ENCODE measurements around the gene COL4A6. TPM values are rescaled to one million over a fixed set of nuclear protein-coding genes. Genes with fewer than 3 reads are reported as not detected.

The COL4A6 gene
- total RNA-seq, 1 experiment from 2014 or later: 2.4 TPM

DNA sequence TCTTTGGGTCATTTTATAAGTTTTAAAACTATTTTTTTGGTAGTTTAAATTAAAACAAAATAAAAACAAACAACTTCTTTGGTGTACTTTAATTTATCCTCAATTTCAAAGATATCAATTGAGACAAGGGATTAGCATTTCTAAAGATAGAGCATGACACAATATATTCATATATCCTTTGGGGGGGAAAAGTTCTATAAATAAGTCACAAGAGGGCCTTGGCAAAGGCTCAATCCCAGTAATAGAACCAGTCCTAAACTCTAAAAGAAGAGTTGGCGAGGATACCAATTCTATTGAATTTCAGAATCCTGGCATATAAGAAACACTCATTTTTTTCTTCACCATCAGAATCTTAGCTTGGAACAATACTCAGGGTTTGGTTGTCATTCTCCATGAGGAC lies 89.7 kb downstream of the COL4A6 start:
- no peaks in the 10 kb centered on the region for H3K9me3 ChIP-seq (ENCODE audit: control insufficient read depth in 1 of 2, insufficient read depth in 1 of 2, low read depth in 1 of 2, low read length in 2 of 2)
- no peak for DNase-seq (ENCODE audit: low read depth, low spot score)
- H3K79me2 ChIP-seq (ENCODE audit: insufficient read depth, low read length): no peaks in the 10 kb centered on the region
- TF ChIP-seq TCF7L2 (IDR thresholded peaks at IDR 0.05; ENCODE audit: borderline replicate concordance, extremely low read depth, insufficient read depth, insufficient read length) (no peak), SIN3A (IDR thresholded peaks at IDR 0.05; ENCODE audit: low read depth) (no peak), CBX3 (IDR thresholded peaks at IDR 0.05; ENCODE audit: low read depth) (no peak), JUND (IDR thresholded peaks at IDR 0.05) (no peak), POLR2A (IDR thresholded peaks at IDR 0.05; ENCODE audit: borderline replicate concordance, extremely low read depth, insufficient read depth, insufficient read length) (no peak), ELF1 (IDR thresholded peaks at IDR 0.05; ENCODE audit: borderline replicate concordance, low read depth) (no peak)
- TF ChIP-seq, protein P1, sequence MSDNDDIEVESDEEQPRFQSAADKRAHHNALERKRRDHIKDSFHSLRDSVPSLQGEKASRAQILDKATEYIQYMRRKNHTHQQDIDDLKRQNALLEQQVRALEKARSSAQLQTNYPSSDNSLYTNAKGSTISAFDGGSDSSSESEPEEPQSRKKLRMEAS (IDR thresholded peaks at IDR 0.05): no peak
- TF ChIP-seq, protein P2, sequence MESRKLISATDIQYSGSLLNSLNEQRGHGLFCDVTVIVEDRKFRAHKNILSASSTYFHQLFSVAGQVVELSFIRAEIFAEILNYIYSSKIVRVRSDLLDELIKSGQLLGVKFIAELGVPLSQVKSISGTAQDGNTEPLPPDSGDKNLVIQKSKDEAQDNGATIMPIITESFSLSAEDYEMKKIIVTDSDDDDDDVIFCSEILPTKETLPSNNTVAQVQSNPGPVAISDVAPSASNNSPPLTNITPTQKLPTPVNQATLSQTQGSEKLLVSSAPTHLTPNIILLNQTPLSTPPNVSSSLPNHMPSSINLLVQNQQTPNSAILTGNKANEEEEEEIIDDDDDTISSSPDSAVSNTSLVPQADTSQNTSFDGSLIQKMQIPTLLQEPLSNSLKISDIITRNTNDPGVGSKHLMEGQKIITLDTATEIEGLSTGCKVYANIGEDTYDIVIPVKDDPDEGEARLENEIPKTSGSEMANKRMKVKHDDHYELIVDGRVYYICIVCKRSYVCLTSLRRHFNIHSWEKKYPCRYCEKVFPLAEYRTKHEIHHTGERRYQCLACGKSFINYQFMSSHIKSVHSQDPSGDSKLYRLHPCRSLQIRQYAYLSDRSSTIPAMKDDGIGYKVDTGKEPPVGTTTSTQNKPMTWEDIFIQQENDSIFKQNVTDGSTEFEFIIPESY (IDR thresholded peaks at IDR 0.05; ENCODE audit: extremely low read depth, insufficient replicate concordance, low read length): no peak
- no peaks in the 10 kb centered on the region for H4K20me1 ChIP-seq (ENCODE audit: insufficient read depth)
- POLR2A ChIA-PET: no interaction called here
- no peaks in the 10 kb centered on the region for H3K9me2 ChIP-seq (ENCODE audit: insufficient read depth)
- RAD21 ChIA-PET (ENCODE audit: low non-redundant PET in 1 of 2, low total read pairs in 2 of 2, uncharacterized antibody in 2 of 2, unreplicated experiment in 2 of 2): no interaction called here
- no peak overlapping the region for H3K4me3 ChIP-seq (replicated peaks in 1 of 2; ENCODE audit: low read depth in 1 of 2, low read length in 2 of 2)
- intact Hi-C loops (cut with micrococcal nuclease): no loop called here
- H3K4me2 ChIP-seq (ENCODE audit: low read length): no peak overlapping the region
- ATAC-seq: no peak
- no TSS peak for BruUV-seq (replicated peaks)
- H3K27ac ChIP-seq (ENCODE audit: low read depth, low read length): no peak overlapping the region
- H3K27me3 ChIP-seq (ENCODE audit: insufficient read depth, low read length): no peaks in the 10 kb centered on the region
- H3K36me3 ChIP-seq (ENCODE audit: control insufficient read depth in 1 of 2, insufficient read depth in 2 of 2, low read length in 2 of 2): no peaks in the 10 kb centered on the region
- H3K4me1 ChIP-seq (ENCODE audit: control insufficient read depth in 1 of 2, insufficient read depth in 2 of 2, low read length in 2 of 2): no peaks in the 10 kb centered on the region
- H2AFZ ChIP-seq (ENCODE audit: low read depth, low read length, poor library complexity, severe bottlenecking): no peak overlapping the region
- H3K9ac ChIP-seq (ENCODE audit: low read length): no peak overlapping the region
- CTCF ChIA-PET: no interaction called here

DNA sequence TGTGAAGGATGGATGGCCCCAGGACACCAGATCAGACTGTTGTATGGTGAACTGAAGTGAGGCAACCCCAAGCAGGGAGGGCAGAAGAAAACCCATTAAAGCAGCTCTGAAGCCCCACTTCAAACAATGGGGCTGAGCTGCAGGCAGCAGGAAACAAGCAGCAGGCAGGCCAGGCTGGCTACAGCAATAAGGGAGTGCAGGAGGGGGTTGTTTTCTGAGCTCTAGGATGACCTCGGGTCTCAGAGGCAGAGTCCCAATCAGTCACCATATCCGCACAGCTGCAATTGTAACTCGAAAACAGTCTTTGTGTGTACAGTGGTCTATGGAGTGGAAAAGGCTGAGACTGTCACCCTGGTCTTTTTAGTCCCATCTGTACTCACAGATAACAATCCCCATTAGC lies 90.4 kb downstream of the COL4A6 start:
- Histone ChIP-seq H3K4me2 (ENCODE audit: low read length) (no peak overlapping the region), H3K4me3 (replicated peaks in 1 of 2; ENCODE audit: low read depth in 1 of 2, low read length in 2 of 2) (no peak overlapping the region), H3K9me3 (ENCODE audit: control insufficient read depth in 1 of 2, insufficient read depth in 1 of 2, low read depth in 1 of 2, low read length in 2 of 2) (no peaks in the 10 kb centered on the region), H2AFZ (ENCODE audit: low read depth, low read length, poor library complexity, severe bottlenecking) (no peak overlapping the region), H3K27me3 (ENCODE audit: insufficient read depth, low read length) (no peaks in the 10 kb centered on the region), H3K4me1 (ENCODE audit: control insufficient read depth in 1 of 2, insufficient read depth in 2 of 2, low read length in 2 of 2) (no peaks in the 10 kb centered on the region), H3K27ac (ENCODE audit: low read depth, low read length) (no peak overlapping the region), H3K36me3 (ENCODE audit: control insufficient read depth in 1 of 2, insufficient read depth in 2 of 2, low read length in 2 of 2) (no peaks in the 10 kb centered on the region), H3K9me2 (ENCODE audit: insufficient read depth) (no peaks in the 10 kb centered on the region), H3K79me2 (ENCODE audit: insufficient read depth, low read length) (no peaks in the 10 kb centered on the region), H4K20me1 (ENCODE audit: insufficient read depth) (no peaks in the 10 kb centered on the region), H3K9ac (ENCODE audit: low read length) (no peak overlapping the region)
- ATAC-seq: no peak
- ChIA-PET CTCF (no interaction called here), POLR2A (no interaction called here), RAD21 (ENCODE audit: low non-redundant PET in 1 of 2, low total read pairs in 2 of 2, uncharacterized antibody in 2 of 2, unreplicated experiment in 2 of 2) (no interaction called here)
- intact Hi-C loops (cut with micrococcal nuclease): no loop called here
- DNase-seq (ENCODE audit: low read depth, low spot score): no peak
- TF ChIP-seq, protein P3, sequence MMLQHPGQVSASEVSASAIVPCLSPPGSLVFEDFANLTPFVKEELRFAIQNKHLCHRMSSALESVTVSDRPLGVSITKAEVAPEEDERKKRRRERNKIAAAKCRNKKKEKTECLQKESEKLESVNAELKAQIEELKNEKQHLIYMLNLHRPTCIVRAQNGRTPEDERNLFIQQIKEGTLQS (IDR thresholded peaks at IDR 0.05): no peak
- no peak for TF ChIP-seq FOSL1 (IDR thresholded peaks at IDR 0.05; ENCODE audit: low read depth)
- TF ChIP-seq TCF7L2 (IDR thresholded peaks at IDR 0.05; ENCODE audit: borderline replicate concordance, extremely low read depth, insufficient read depth, insufficient read length): no peak
- TF ChIP-seq ZFX (IDR thresholded peaks at IDR 0.05): no peak
- TF ChIP-seq, protein P1 (IDR thresholded peaks at IDR 0.05): no peak
- TF ChIP-seq YY1 (IDR thresholded peaks at IDR 0.05; ENCODE audit: extremely low read depth, insufficient replicate concordance, low read depth, low read length): no peak
- no peak for TF ChIP-seq SIN3A (IDR thresholded peaks at IDR 0.05; ENCODE audit: low read depth)
- no peak for TF ChIP-seq CEBPB (IDR thresholded peaks at IDR 0.05; ENCODE audit: low read depth)
- TF ChIP-seq SRF (IDR thresholded peaks at IDR 0.05; ENCODE audit: low read depth): no peak
- no TSS peak for BruUV-seq (replicated peaks)
